ENCODE results near the gene RGS9. TPM values are rescaled to one million over a fixed set of nuclear protein-coding genes. Genes with fewer than 3 reads are reported as not detected.

RGS9 gene
- total RNA-seq, 1 donor from 2014 or later, result 8.5 TPM

- Mint-ChIP-seq H3K27me3 (no peaks in the 10 kb centered on the region), H3K4me1 (ENCODE audit: low read depth) (no peaks in the 10 kb centered on the region), H3K4me3 (ENCODE audit: low read depth) (no peak overlapping the region), H3K36me3 (ENCODE audit: insufficient read depth) (no peaks in the 10 kb centered on the region), H3K27ac (no peak overlapping the region), H3K9me3 (ENCODE audit: low read depth) (no peaks in the 10 kb centered on the region)
- TF ChIP-seq CTCF (IDR thresholded peaks at IDR 0.05; ENCODE audit: unreplicated experiment), result no peak
- DNase-seq (ENCODE audit: low spot score, unreplicated experiment), result no peak
Observed at GRCh38 chr17:65196617-65197016, 59.4 kb downstream of the RGS9 start.

- no peak overlapping the region for H3K27ac Mint-ChIP-seq
- H3K9me3 Mint-ChIP-seq (ENCODE audit: low read depth), result no peaks in the 10 kb centered on the region
- H3K4me1 Mint-ChIP-seq (ENCODE audit: low read depth), result no peaks in the 10 kb centered on the region
Observed at GRCh38 chr17:65197201-65197600, 60.0 kb downstream of the RGS9 start.

GRCh38 chr17:65198653-65199382, 61.6 kb downstream of the RGS9 start:
- H3K4me3 Mint-ChIP-seq (ENCODE audit: low read depth), result no peak overlapping the region
- no peak for DNase-seq (ENCODE audit: low spot score, unreplicated experiment)
- H3K27me3 Mint-ChIP-seq, result peaks cover 3% of the 10 kb centered on the region
- no peaks in the 10 kb centered on the region for H3K9me3 Mint-ChIP-seq (ENCODE audit: low read depth)
- peak; percentile 89 for TF ChIP-seq CTCF (IDR thresholded peaks at IDR 0.05; ENCODE audit: unreplicated experiment)
- H3K36me3 Mint-ChIP-seq (ENCODE audit: insufficient read depth), result no peaks in the 10 kb centered on the region
- no peaks in the 10 kb centered on the region for H3K4me1 Mint-ChIP-seq (ENCODE audit: low read depth)
- no peak overlapping the region for H3K27ac Mint-ChIP-seq

More at GRCh38 chr17:65197201-65197600, 60.0 kb downstream of the RGS9 start:
- Mint-ChIP-seq H3K27me3 (no peaks in the 10 kb centered on the region), H3K4me3 (ENCODE audit: low read depth) (no peak overlapping the region), H3K36me3 (ENCODE audit: insufficient read depth) (no peaks in the 10 kb centered on the region)
- DNase-seq (ENCODE audit: low spot score, unreplicated experiment), result no peak
- no peak for TF ChIP-seq CTCF (IDR thresholded peaks at IDR 0.05; ENCODE audit: unreplicated experiment)

GRCh38 chr17:65201331-65201730, 64.2 kb downstream of the RGS9 start:
- Mint-ChIP-seq H3K9me3 (ENCODE audit: low read depth) (no peaks in the 10 kb centered on the region), H3K27me3 (peaks cover 3% of the 10 kb centered on the region), H3K4me1 (ENCODE audit: low read depth) (no peaks in the 10 kb centered on the region), H3K36me3 (ENCODE audit: insufficient read depth) (no peaks in the 10 kb centered on the region), H3K27ac (no peak overlapping the region), H3K4me3 (ENCODE audit: low read depth) (no peak overlapping the region)
- no peak for DNase-seq (ENCODE audit: low spot score, unreplicated experiment)
- no peak for TF ChIP-seq CTCF (IDR thresholded peaks at IDR 0.05; ENCODE audit: unreplicated experiment)

GRCh38 chr17:65202844-65203571, 65.8 kb downstream of the RGS9 start:
- DNase-seq (ENCODE audit: low spot score, unreplicated experiment), result no peak
- Mint-ChIP-seq H3K9me3 (ENCODE audit: low read depth) (no peaks in the 10 kb centered on the region), H3K27ac (no peak overlapping the region), H3K36me3 (ENCODE audit: insufficient read depth) (no peaks in the 10 kb centered on the region), H3K4me3 (ENCODE audit: low read depth) (no peak overlapping the region), H3K27me3 (peaks cover 5% of the 10 kb centered on the region), H3K4me1 (ENCODE audit: low read depth) (no peaks in the 10 kb centered on the region)
- no peak for TF ChIP-seq CTCF (IDR thresholded peaks at IDR 0.05; ENCODE audit: unreplicated experiment)
